SK-N-MC (cell line): ENCODE data around the gene FXR2.

ENCODE experiments used
- EZH2 ChIP-seq: fragments of 200-600 bp; sonication (generic); IDR thresholded peaks from one replicate; pipeline ENCODE4 v1.6.1; 2017; ENCODE audit warnings: antibody characterized with exemption
- FOXP2 ChIP-seq: optimal IDR thresholded peaks from 2 replicates; pipeline ENCODE3; 2011; ENCODE audit warnings: mild to moderate bottlenecking, moderate library complexity; ENCODE audit not compliant: insufficient read depth; ENCODE audit errors: extremely low read length, control extremely low read depth
- POLR2AphosphoS5 ChIP-seq: IDR thresholded peaks from 2 replicates; pipeline ENCODE4 v1.6.1; 2012; ENCODE audit warnings: mild to moderate bottlenecking, low read depth, low read length, borderline replicate concordance

DNA sequence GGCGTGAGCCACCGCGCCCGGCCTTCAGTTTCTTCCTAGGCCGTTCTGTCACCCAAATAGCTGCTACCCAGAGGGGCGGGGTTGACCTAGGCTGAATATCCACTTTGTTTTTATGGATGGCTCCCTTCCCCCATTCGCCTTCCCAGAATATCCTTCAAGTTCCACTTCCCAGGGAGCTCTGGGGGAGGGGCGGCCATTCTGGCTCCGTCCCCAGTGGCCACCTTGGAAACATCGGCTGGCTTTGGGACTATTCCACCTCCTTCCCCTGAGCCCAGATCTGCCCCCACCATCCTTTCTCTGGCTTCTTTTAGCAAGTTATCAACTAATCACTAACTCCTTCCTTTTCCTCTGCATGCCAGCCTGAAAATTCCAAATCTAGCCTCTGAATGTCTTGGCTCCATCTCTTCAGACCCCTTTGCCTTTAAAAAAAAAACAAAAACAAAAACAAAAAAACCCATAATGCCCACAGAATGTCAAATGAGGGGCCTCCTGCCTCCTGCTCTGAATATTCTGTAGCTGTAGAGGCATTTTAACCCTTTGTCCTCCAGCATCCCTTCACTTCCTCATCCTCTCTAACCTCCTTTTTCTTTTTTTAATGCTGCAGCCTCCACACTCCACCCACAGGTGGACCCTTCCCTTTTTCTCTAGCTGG lies 42.4 kb upstream of the FXR2 start:
- no peak for TF ChIP-seq EZH2
- no peak for TF ChIP-seq POLR2AphosphoS5
- no peak for TF ChIP-seq FOXP2
